Measurements from ENCODE around the gene LMO7.

The LMO7 gene

GRCh38 chr13:75635101-75635827 lies 866 bp upstream of the LMO7 start:
- in situ Hi-C loops (cut with HindIII; ENCODE audit: low pct_unique_long_range_greater_than_20kb, low sequenced_read_pairs) = no loop called here
- peak in 1 of 2 experiments; percentile 18 for DNase-seq (ENCODE audit: low read depth in 1 of 2, low spot score in 1 of 2)

GRCh38 chr13:75636436-75637180 lies 478 bp downstream of the LMO7 start:
- in situ Hi-C loops (cut with HindIII; ENCODE audit: low pct_unique_long_range_greater_than_20kb, low sequenced_read_pairs) = no loop called here
- TF ChIP-seq JUND (IDR thresholded peaks at IDR 0.05; ENCODE audit: low read depth) = no peak
- peak; percentile 18 to 43 for DNase-seq (ENCODE audit: low read depth in 1 of 2, low spot score in 1 of 2)

More at GRCh38 chr13:75635101-75635827, 866 bp upstream of the LMO7 start:
- no peak for TF ChIP-seq JUND (IDR thresholded peaks at IDR 0.05; ENCODE audit: low read depth)

- in situ Hi-C loops (cut with HindIII; ENCODE audit: low pct_unique_long_range_greater_than_20kb, low sequenced_read_pairs) = no loop called here
- no peak for TF ChIP-seq JUND (IDR thresholded peaks at IDR 0.05; ENCODE audit: low read depth)
- DNase-seq (ENCODE audit: low read depth in 1 of 2, low spot score in 1 of 2) = no peak
Observed at GRCh38 chr13:75637181-75637750, 1.1 kb downstream of the LMO7 start.

- no peak for TF ChIP-seq JUND (IDR thresholded peaks at IDR 0.05; ENCODE audit: low read depth)
- in situ Hi-C loops (cut with HindIII; ENCODE audit: low pct_unique_long_range_greater_than_20kb, low sequenced_read_pairs) = no loop called here
- DNase-seq (ENCODE audit: low read depth in 1 of 2, low spot score in 1 of 2) = no peak
Observed at GRCh38 chr13:75639454-75639853, 3.3 kb downstream of the LMO7 start.

GRCh38 chr13:75641026-75641425 lies 4.9 kb downstream of the LMO7 start:
- DNase-seq (ENCODE audit: low read depth in 1 of 2, low spot score in 1 of 2) = no peak
- TF ChIP-seq JUND (IDR thresholded peaks at IDR 0.05; ENCODE audit: low read depth) = no peak
- in situ Hi-C loops (cut with HindIII; ENCODE audit: low pct_unique_long_range_greater_than_20kb, low sequenced_read_pairs) = no loop called here

- in situ Hi-C loops (cut with HindIII; ENCODE audit: low pct_unique_long_range_greater_than_20kb, low sequenced_read_pairs) = no loop called here
Observed at GRCh38 chr13:75643182-75643581, 7.1 kb downstream of the LMO7 start.

GRCh38 chr13:75643693-75644092 lies 7.6 kb downstream of the LMO7 start:
- no peak for TF ChIP-seq JUND (IDR thresholded peaks at IDR 0.05; ENCODE audit: low read depth)
- in situ Hi-C loops (cut with HindIII; ENCODE audit: low pct_unique_long_range_greater_than_20kb, low sequenced_read_pairs) = no loop called here
- no peak for DNase-seq (ENCODE audit: low read depth in 1 of 2, low spot score in 1 of 2)

More at GRCh38 chr13:75643182-75643581, 7.1 kb downstream of the LMO7 start:
- TF ChIP-seq JUND (IDR thresholded peaks at IDR 0.05; ENCODE audit: low read depth) = no peak
- DNase-seq (ENCODE audit: low read depth in 1 of 2, low spot score in 1 of 2) = peak in 1 of 2 experiments; percentile 17

GRCh38 chr13:75645141-75645540 lies 9.0 kb downstream of the LMO7 start:
- in situ Hi-C loops (cut with HindIII; ENCODE audit: low pct_unique_long_range_greater_than_20kb, low sequenced_read_pairs) = no loop called here
- no peak for TF ChIP-seq JUND (IDR thresholded peaks at IDR 0.05; ENCODE audit: low read depth)
- no peak for DNase-seq (ENCODE audit: low read depth in 1 of 2, low spot score in 1 of 2)

- DNase-seq (ENCODE audit: low read depth in 1 of 2, low spot score in 1 of 2) = no peak
- no peak for TF ChIP-seq JUND (IDR thresholded peaks at IDR 0.05; ENCODE audit: low read depth)
- in situ Hi-C loops (cut with HindIII; ENCODE audit: low pct_unique_long_range_greater_than_20kb, low sequenced_read_pairs) = no loop called here
Observed at GRCh38 chr13:75647126-75647784, 11.1 kb downstream of the LMO7 start.

- in situ Hi-C loops (cut with HindIII; ENCODE audit: low pct_unique_long_range_greater_than_20kb, low sequenced_read_pairs) = no loop called here
- DNase-seq (ENCODE audit: low read depth in 1 of 2, low spot score in 1 of 2) = no peak
- no peak for TF ChIP-seq JUND (IDR thresholded peaks at IDR 0.05; ENCODE audit: low read depth)
Observed at GRCh38 chr13:75648446-75648845, 12.3 kb downstream of the LMO7 start.

- in situ Hi-C loops (cut with HindIII; ENCODE audit: low pct_unique_long_range_greater_than_20kb, low sequenced_read_pairs) = no loop called here
- TF ChIP-seq JUND (IDR thresholded peaks at IDR 0.05; ENCODE audit: low read depth) = no peak
- no peak for DNase-seq (ENCODE audit: low read depth in 1 of 2, low spot score in 1 of 2)
Observed at GRCh38 chr13:75651013-75651412, 14.9 kb downstream of the LMO7 start.

GRCh38 chr13:75652726-75653125 lies 16.6 kb downstream of the LMO7 start:
- no peak for TF ChIP-seq JUND (IDR thresholded peaks at IDR 0.05; ENCODE audit: low read depth)
- no peak for DNase-seq (ENCODE audit: low read depth in 1 of 2, low spot score in 1 of 2)
- in situ Hi-C loops (cut with HindIII; ENCODE audit: low pct_unique_long_range_greater_than_20kb, low sequenced_read_pairs) = no loop called here
